ENCODE measurements around the gene PCCA. TPM values are rescaled to one million over a fixed set of nuclear protein-coding genes. Genes with fewer than 3 reads are reported as not detected.
"Not testable (repeated sequence)": the region's sequence is repeated elsewhere in the genome, so short reads cannot be mapped to it uniquely, and the experiment has no call there.

PCCA gene
- total RNA-seq, 1 donor from 2014 or later: 3.6 TPM

DNA sequence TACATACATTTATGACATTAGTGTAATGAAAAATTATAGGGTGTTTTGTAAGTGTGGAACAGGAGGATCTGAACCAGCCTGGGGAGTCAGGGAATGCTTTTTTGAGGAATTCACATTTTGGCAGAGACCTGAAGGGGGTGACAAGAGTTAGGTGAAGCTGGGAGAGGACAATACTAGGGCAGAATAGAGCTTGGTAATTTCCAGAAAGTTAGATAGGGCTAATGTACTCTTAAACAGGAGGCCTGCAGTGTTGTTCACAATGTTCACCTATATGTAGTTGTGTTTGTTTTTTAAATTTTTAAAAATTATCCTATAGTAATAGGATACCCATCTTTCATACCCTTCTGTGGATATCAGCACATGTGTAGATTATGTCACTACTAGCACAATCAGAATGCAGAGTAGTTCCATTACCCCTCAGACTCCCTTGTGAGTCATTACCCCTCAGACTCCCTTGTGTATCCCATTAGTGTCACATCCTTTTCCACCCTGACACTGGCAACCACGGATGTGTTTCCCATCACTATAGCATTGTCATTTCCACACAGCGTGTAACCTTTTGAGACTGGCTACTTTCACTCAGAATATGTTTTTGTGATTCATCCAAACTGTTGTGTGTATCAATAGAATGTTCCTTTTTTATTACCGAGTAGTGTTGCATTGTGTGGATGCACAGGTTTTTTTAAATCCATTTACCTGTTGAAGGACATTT lies 43.1 kb downstream of the PCCA start:
- no peak for DNase-seq (ENCODE audit: low spot score in 2 of 2)
- TF ChIP-seq, protein P1, sequence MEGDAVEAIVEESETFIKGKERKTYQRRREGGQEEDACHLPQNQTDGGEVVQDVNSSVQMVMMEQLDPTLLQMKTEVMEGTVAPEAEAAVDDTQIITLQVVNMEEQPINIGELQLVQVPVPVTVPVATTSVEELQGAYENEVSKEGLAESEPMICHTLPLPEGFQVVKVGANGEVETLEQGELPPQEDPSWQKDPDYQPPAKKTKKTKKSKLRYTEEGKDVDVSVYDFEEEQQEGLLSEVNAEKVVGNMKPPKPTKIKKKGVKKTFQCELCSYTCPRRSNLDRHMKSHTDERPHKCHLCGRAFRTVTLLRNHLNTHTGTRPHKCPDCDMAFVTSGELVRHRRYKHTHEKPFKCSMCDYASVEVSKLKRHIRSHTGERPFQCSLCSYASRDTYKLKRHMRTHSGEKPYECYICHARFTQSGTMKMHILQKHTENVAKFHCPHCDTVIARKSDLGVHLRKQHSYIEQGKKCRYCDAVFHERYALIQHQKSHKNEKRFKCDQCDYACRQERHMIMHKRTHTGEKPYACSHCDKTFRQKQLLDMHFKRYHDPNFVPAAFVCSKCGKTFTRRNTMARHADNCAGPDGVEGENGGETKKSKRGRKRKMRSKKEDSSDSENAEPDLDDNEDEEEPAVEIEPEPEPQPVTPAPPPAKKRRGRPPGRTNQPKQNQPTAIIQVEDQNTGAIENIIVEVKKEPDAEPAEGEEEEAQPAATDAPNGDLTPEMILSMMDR (IDR thresholded peaks at IDR 0.05): no peak
- Histone ChIP-seq H3K9me3 (no peaks in the 10 kb centered on the region), H3K27me3 (no peaks in the 10 kb centered on the region), H3K4me1 (no peaks in the 10 kb centered on the region), H3K4me3 (no peak overlapping the region), H3K27ac (no peak overlapping the region), H3K36me3 (no peaks in the 10 kb centered on the region)
- intact Hi-C loops (cut with DNase I): no loop called here

DNA sequence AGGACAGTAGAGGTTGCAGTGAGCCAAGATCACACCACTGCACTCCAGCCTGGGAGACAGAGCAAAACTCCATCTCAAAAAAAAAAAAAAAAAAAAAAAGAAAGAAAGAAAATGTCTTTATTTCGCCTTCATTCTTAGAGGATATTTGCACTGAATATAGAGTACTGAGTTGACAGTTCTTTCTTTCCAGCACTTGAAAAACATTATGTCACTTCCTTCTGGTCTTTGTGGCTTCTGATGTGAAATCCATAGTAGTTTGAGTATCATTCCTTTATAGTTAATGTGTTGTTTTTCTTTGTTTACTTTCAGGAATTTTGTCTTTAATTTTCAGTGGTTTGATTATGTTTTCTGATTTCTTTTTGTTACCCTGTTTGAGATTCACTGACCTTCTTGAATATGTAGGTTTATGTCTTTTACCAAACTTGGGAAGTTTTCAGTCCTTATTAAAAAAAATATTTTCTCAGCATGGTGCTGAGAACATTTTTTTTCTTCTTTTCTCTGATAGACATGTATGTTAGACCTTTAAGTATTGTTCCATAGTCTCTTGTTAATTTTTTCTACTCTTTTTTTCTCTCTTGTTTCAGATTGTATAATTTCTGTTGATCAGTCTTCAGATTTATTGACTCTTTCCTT lies 50.1 kb downstream of the PCCA start:
- H3K27me3 ChIP-seq: no peaks in the 10 kb centered on the region
- intact Hi-C loops (cut with DNase I): no loop called here
- no peaks in the 10 kb centered on the region for H3K9me3 ChIP-seq
- no peak overlapping the region for H3K4me3 ChIP-seq
- no peak overlapping the region for H3K27ac ChIP-seq
- no peaks in the 10 kb centered on the region for H3K4me1 ChIP-seq
- no peak for DNase-seq (ENCODE audit: low spot score in 2 of 2)
- TF ChIP-seq, protein P1 (IDR thresholded peaks at IDR 0.05): no peak
- H3K36me3 ChIP-seq: no peaks in the 10 kb centered on the region

DNA sequence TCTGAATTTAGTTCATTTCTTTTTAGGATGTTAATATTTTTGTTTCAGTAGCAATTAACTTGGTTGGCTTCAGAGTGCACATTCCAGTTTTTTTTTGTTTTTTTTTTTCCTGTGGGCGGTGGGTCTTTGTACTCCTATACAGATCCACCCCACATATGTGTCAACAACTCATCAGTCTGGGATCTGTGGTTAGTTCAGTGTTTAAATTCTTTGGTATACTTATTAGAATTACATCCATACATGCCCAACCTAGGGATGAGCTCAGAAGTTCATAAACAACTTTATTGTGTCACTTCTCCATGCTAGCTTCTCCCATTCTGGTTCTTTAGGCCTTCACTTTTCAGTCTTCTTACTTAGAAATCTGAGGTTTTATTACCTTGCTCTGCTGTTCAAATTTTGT lies 50.9 kb downstream of the PCCA start:
- DNase-seq (ENCODE audit: low spot score in 2 of 2): no peak
- Histone ChIP-seq H3K4me1 (no peaks in the 10 kb centered on the region), H3K27me3 (no peaks in the 10 kb centered on the region), H3K9me3 (no peaks in the 10 kb centered on the region), H3K4me3 (no peak overlapping the region), H3K27ac (no peak overlapping the region), H3K36me3 (peaks cover 0 to 3% of the 10 kb centered on the region in 2 donors)
- intact Hi-C loops (cut with DNase I): no loop called here
- TF ChIP-seq, protein P1 (IDR thresholded peaks at IDR 0.05): no peak

DNA sequence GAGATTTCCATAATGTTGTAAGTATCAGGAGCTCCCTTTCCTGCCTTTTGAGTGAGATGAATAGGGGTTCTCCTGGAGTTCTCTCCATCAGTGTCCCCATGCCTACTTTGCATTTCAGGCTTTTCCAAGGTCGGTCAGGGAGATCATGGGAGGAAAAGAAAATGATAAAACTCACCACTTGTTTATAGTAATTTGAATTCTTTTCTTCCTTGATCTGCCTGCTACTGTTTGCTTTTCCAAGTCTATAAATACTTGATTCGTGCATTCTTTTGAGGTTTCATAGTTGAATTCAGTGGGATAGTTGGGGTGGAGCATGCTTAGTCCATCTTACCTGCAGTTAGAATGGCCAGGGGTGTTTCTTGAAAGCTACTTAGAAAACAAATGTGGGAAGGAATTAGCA lies 51.5 kb downstream of the PCCA start:
- Histone ChIP-seq H3K27ac (no peak overlapping the region), H3K9me3 (no peaks in the 10 kb centered on the region), H3K36me3 (peaks cover 0 to 6% of the 10 kb centered on the region in 2 donors), H3K27me3 (no peaks in the 10 kb centered on the region), H3K4me1 (no peaks in the 10 kb centered on the region), H3K4me3 (no peak overlapping the region)
- TF ChIP-seq, protein P1 (IDR thresholded peaks at IDR 0.05): no peak
- DNase-seq (ENCODE audit: low spot score in 2 of 2): no peak
- intact Hi-C loops (cut with DNase I): no loop called here

DNA sequence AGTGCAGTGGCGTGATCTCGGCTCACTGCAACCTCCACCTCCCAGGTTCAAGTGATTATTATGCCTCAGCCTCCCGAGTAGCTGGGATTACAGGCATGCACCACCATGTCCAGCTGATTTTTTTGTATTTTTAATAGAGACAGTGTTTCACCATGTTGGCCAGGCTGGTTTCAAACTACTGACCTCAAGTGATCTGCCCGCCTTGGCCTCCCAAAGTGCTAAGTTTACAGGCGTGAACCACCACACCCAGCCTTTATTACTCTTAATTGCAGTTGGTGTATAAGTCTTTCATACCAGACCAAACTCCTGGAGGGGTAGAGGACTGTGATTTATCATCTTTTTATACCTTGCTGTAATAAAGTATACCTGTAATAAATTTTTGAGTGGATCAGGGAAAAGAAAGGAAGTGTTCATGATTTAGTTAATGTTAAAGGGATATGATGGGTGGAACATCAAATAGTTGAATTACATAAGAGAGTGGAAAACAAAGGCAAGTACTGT lies 52.6 kb downstream of the PCCA start:
- H3K36me3 ChIP-seq; H3K27ac ChIP-seq; H3K4me3 ChIP-seq; intact Hi-C loops (cut with DNase I); H3K4me1 ChIP-seq; H3K27me3 ChIP-seq; DNase-seq (ENCODE audit: low spot score in 2 of 2); H3K9me3 ChIP-seq: not testable (repeated sequence)

DNA sequence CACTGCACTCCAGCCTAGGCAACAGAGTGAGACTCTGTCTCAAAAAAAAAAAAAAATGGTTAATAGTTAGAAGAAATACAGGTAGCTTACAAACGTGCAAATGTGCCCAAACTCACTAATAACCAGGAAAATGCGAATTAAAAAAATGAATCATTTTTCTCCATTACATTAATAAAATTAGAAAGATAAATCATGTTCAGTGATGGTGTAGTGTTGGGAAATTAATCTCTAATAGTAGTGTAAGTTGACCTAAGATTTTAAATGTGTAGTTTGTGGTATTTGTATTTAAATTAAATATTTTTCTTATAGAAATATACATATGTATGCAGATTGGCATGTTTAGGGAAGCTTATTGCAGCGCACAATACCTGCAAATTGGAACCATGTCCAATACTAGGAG lies 57.6 kb downstream of the PCCA start:
- DNase-seq (ENCODE audit: low spot score in 2 of 2): no peak
- intact Hi-C loops (cut with DNase I): no loop called here
- Histone ChIP-seq H3K4me1 (no peaks in the 10 kb centered on the region), H3K27me3 (no peaks in the 10 kb centered on the region), H3K4me3 (no peak overlapping the region), H3K36me3 (peaks cover 0 to 18% of the 10 kb centered on the region in 2 donors), H3K27ac (no peak overlapping the region), H3K9me3 (peaks cover 4 to 6% of the 10 kb centered on the region in 2 donors)
- TF ChIP-seq, protein P1 (IDR thresholded peaks at IDR 0.05): no peak
